ENCODE data around the gene SPOCK2. TPM values are rescaled to one million over a fixed set of nuclear protein-coding genes. Genes with fewer than 3 reads are reported as not detected.
"Not testable (repeated sequence)": the region's sequence is repeated elsewhere in the genome, so short reads cannot be mapped to it uniquely, and the experiment has no call there.

SPOCK2 gene
- total RNA-seq, 1 donor from 2014 or later: 8.6 TPM

DNA sequence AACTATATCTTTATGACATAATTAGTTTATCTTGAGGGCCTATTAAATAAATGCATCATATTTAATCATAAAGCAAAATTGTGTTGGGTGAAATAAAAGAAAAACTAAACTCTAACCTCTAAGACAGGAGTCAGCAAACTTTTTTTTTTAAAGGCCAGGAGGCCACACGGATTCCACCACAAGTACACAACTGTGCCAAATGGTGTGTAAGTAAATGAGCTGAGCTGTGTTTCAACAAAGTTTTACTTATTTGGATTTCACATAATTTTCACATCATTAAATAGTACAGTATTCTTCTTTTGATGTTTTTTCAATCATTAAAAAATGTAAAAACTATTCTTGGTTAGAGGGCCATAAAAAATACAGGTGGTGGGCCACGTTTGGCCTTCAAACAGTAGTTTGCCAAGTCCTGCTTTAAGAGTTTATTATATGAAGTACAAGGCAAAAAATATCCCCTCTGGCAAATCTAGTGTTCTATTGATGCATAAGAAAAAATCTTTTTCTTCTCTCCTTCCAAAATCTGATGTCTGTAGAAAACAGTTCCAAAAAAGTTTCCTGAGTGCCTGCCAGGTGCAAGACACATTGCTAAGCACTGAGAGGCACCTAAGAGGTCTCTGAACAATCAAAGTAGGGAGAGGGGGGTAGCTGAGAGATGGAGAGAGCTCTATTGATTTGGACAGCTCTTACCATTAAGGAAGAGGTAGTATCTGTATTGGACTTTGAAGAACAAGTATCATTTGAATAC is 26.5 kb upstream of the SPOCK2 start:
- H3K27me3 ChIP-seq (ENCODE audit: low read depth): no peaks in the 10 kb centered on the region
- H3K9me3 ChIP-seq (replicated peaks): peaks cover 6% of the 10 kb centered on the region
- H3K4me3 ChIP-seq: no peak overlapping the region
- DNase-seq: no peak
- peaks cover 32% of the 10 kb centered on the region for H3K4me1 ChIP-seq
- peak overlapping the region; percentile 2 for H3K27ac ChIP-seq (replicated peaks)
- peaks cover 5% of the 10 kb centered on the region for H3K36me3 ChIP-seq
- TF ChIP-seq, protein P1, sequence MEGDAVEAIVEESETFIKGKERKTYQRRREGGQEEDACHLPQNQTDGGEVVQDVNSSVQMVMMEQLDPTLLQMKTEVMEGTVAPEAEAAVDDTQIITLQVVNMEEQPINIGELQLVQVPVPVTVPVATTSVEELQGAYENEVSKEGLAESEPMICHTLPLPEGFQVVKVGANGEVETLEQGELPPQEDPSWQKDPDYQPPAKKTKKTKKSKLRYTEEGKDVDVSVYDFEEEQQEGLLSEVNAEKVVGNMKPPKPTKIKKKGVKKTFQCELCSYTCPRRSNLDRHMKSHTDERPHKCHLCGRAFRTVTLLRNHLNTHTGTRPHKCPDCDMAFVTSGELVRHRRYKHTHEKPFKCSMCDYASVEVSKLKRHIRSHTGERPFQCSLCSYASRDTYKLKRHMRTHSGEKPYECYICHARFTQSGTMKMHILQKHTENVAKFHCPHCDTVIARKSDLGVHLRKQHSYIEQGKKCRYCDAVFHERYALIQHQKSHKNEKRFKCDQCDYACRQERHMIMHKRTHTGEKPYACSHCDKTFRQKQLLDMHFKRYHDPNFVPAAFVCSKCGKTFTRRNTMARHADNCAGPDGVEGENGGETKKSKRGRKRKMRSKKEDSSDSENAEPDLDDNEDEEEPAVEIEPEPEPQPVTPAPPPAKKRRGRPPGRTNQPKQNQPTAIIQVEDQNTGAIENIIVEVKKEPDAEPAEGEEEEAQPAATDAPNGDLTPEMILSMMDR (IDR thresholded peaks at IDR 0.05; ENCODE audit: borderline replicate concordance): no peak
- intact Hi-C loops (cut with micrococcal nuclease): no loop called here

DNA sequence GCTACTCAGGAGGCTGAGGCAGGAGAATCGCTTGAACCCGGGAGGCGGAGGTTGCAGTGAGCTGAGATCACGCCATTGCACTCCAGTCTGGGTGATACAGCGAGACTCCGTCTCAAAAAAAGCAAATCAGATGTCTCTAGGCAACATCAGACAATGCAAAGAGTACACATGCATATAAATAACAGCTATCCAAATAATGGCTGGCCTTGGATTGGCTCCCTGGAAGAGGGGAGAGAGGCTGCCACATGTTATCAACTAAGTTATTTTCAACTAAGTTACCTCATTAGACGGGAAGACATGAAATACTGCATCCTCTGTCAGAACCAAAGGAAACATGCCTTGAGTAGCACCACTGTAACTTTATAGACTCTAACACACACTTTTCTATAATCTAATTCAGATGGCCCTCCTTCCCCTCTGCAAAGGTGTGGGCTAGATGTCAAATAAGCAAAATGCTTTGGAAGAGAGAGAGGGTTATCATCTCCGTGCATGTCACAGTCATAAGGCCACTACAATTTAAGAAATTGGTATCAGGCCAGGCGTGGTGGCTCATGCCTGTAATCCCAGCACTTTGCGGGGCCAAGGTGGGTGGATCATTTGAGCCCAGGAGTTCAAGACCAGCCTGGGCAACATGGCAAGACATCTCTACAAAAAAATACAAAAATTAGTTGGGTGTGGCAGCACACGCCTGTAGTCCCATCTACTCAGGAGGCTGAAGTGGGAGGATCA is 22.5 kb upstream of the SPOCK2 start:
- H3K27me3 ChIP-seq (ENCODE audit: low read depth): no peaks in the 10 kb centered on the region
- TF ChIP-seq, protein P1 (IDR thresholded peaks at IDR 0.05; ENCODE audit: borderline replicate concordance): no peak
- H3K27ac ChIP-seq (replicated peaks): peak overlapping the region; percentile 78

DNA sequence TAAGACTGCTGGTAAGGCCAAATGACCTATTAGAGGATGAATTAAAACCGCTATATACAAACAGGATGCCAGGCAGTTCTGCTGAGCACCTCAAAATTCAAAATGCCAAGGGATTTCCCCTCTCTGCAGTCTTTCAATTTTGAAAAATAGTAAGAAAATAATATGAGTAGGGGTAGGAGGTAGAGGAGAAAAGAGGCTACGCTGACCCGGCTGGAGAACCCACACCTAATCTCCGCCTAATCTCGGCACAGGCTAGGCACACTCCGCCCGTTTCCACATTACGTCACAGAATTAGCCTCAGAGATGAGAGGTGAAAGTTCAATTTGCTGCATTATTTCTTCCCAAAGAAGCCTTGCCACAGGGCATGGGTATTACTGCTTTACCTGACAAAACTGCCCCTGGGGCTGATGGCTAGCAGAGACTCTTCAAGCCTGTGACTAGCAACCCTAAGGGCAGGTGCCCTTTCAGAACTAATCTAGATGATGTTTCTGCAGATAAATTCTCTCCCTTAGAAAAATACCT is 21.3 kb upstream of the SPOCK2 start:
- Histone ChIP-seq H3K36me3 (no peaks in the 10 kb centered on the region), H3K27me3 (ENCODE audit: low read depth) (no peaks in the 10 kb centered on the region), H3K27ac (replicated peaks) (peak overlapping the region; percentile 78), H3K4me1 (peaks cover 67% of the 10 kb centered on the region), H3K4me3 (no peak overlapping the region), H3K9me3 (replicated peaks) (no peaks in the 10 kb centered on the region)
- intact Hi-C loops (cut with micrococcal nuclease): no loop called here
- TF ChIP-seq, protein P1 (IDR thresholded peaks at IDR 0.05; ENCODE audit: borderline replicate concordance): no peak
- no peak for DNase-seq

More for the DNA sequence above, 22.5 kb upstream of the SPOCK2 start:
- H3K9me3 ChIP-seq (replicated peaks): no peaks in the 10 kb centered on the region
- peaks cover 66% of the 10 kb centered on the region for H3K4me1 ChIP-seq
- DNase-seq: no peak
- no peak overlapping the region for H3K4me3 ChIP-seq
- intact Hi-C loops (cut with micrococcal nuclease): no loop called here
- no peaks in the 10 kb centered on the region for H3K36me3 ChIP-seq

DNA sequence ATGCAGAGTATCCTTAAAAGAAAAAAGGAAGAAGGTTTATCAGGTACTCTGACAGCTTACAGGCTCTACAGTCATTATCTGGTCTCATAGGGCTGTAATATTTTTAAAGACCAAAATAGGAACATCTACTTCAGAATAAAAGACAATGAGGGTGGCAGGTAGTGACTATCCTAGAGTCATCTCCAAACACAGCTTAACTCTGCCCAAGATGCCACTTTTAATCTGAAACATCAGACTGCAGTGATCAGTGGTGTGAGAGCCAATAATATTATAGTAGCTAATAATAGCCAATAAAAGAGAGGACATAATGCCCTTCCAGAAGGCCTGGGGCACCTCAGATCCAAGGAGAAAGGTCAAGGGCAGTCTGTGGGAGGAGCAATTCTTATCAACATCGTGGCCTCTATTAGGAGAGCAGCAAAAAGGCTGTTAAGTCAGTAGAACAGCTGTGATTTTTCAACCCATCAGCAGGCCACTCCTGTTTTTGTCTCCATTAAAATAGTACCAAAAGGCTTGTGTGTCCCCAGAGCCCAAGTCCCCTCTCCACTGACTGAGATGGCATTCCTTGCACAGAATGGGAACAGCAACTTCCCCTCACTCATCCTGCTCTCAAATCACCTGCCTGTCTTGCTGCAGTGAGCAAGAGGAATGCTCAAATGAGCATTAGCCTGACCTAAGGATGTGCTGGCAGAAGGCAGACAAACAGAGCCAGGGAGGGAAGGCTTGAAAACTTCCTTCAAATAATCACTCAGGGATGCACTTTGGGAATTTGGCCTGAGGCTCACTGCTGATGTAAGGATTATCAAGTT is 20.7 kb upstream of the SPOCK2 start:
- no peak for DNase-seq
- H3K27ac ChIP-seq (replicated peaks): peak overlapping the region; percentile 78
- intact Hi-C loops (cut with micrococcal nuclease): no loop called here

DNA sequence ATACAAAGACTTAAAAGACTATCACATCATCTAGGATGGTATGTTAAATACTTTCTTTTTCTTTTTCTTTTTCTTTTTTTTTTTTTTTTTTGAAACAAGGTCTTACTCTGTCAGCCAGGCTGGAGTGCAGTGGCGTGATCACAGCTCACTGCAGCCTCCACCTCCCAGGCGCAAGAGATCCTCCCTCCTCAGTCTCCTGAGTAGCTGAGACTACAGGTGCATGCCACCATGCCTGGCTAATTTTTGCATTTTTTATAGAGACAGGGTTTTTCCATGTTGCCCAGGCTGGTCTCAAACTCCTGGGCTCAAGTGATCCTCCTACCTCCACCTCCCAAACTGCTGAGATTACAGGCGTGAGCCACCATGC is 19.6 kb upstream of the SPOCK2 start:
- peak overlapping the region; percentile 78 for H3K27ac ChIP-seq (replicated peaks)
- H3K9me3 ChIP-seq (replicated peaks); H3K36me3 ChIP-seq; DNase-seq; intact Hi-C loops (cut with micrococcal nuclease); H3K27me3 ChIP-seq (ENCODE audit: low read depth); H3K4me3 ChIP-seq: not testable (repeated sequence)
- peaks cover 63% of the 10 kb centered on the region for H3K4me1 ChIP-seq

More for the DNA sequence above, 20.7 kb upstream of the SPOCK2 start:
- no peaks in the 10 kb centered on the region for H3K36me3 ChIP-seq
- peaks cover 70% of the 10 kb centered on the region for H3K4me1 ChIP-seq
- H3K4me3 ChIP-seq: no peak overlapping the region
- TF ChIP-seq, protein P1 (IDR thresholded peaks at IDR 0.05; ENCODE audit: borderline replicate concordance): no peak
- H3K27me3 ChIP-seq (ENCODE audit: low read depth): no peaks in the 10 kb centered on the region
- H3K9me3 ChIP-seq (replicated peaks): no peaks in the 10 kb centered on the region
